Natural killer cell (primary cell): Measurements from ENCODE around the gene HOMER2. TPM values are rescaled to one million over a fixed set of nuclear protein-coding genes. Genes with fewer than 3 reads are reported as not detected.

Experiments used
- ATAC-seq, 3 donors: fragments of 150-1000 bp in 2 of 3; fragments of 200-7000 bp in 1 of 3; cut with Tn5 transposase; 1 replicate in 1 of 3; 2 replicates in 2 of 3; pipeline ENCODE4 v1.10.0; 2021; ENCODE audit warnings: mild to moderate bottlenecking in 2 of 3, moderate library complexity in 2 of 3
- DNase-seq, 2 donors: peaks; one replicate each; pipeline versions ENCODE4 v3.0.0 to v3.0.0-alpha.2; 2013 to 2021; ENCODE audit warnings: mixed read lengths in 1 of 2
- H3K27ac ChIP-seq: one replicate; pipeline ENCODE4 v1.5.1; 2013; ENCODE audit warnings: mild to moderate bottlenecking, low read length
- H3K27me3 ChIP-seq: one replicate; pipeline ENCODE4 v1.6.1; 2013; ENCODE audit warnings: low read length; ENCODE audit not compliant: control insufficient read depth, insufficient read depth
- H3K36me3 ChIP-seq: one replicate; pipeline ENCODE4 v1.6.1; 2013; ENCODE audit warnings: low read length; ENCODE audit not compliant: control insufficient read depth, insufficient read depth
- H3K4me1 ChIP-seq: one replicate; pipeline ENCODE4 v1.6.1; 2013; ENCODE audit warnings: low read length; ENCODE audit not compliant: control insufficient read depth, insufficient read depth
- H3K4me3 ChIP-seq: one replicate; pipeline ENCODE4 v1.5.1; 2013; ENCODE audit warnings: low read length
- H3K9me3 ChIP-seq: one replicate; pipeline ENCODE4 v1.6.1; 2013; ENCODE audit warnings: low read length; ENCODE audit not compliant: control insufficient read depth, insufficient read depth
- H3K27ac Mint-ChIP-seq, 2 donors: one replicate each; pipeline ENCODE4 v1.8.0; 2022; ENCODE audit warnings: mild to moderate bottlenecking in 2 of 2, mixed read lengths in 2 of 2, moderate library complexity in 1 of 2
- H3K27me3 Mint-ChIP-seq, 2 donors: one replicate each; pipeline ENCODE4 v1.8.0; 2022; ENCODE audit warnings: low read depth in 2 of 2, mixed read lengths in 2 of 2
- H3K36me3 Mint-ChIP-seq: one replicate; pipeline ENCODE4 v1.8.0; 2022; ENCODE audit warnings: mixed read lengths
- H3K4me1 Mint-ChIP-seq, 2 donors: one replicate each; pipeline ENCODE4 v1.8.0; 2022; ENCODE audit warnings: mixed read lengths in 2 of 2
- H3K4me3 Mint-ChIP-seq: one replicate; pipeline ENCODE4 v1.8.0; 2022; ENCODE audit warnings: mild to moderate bottlenecking, moderate library complexity, mixed read lengths
- H3K9me3 Mint-ChIP-seq, 2 donors: one replicate each; pipeline ENCODE4 v1.8.0; 2022; ENCODE audit warnings: mixed read lengths in 2 of 2
- CTCF ChIP-seq: fragments of 200-600 bp; IDR thresholded peaks from one replicate; pipeline ENCODE4 v1.8.0; 2022; ENCODE audit warnings: antibody characterized with exemption
- WGBS: methylation state at CpG from one replicate; pipeline ENCODE4 v1.1.7; 2013; ENCODE audit warnings: missing lambda C conversion rate; ENCODE audit not compliant: insufficient coverage; 5-methylcytosine and 5-hydroxymethylcytosine counted together
- intact Hi-C: fragments of 100-400 bp; cut with micrococcal nuclease; formaldehyde crosslinking; loops from one replicate; pipeline ENCODE4 v1.14.2; 2022
- total RNA-seq, 4 donors: library from RNA; stranded (reverse); fragments of 120-200 nt in 1 of 4; gene quantifications; one replicate each; pipeline versions ENCODE4 v1.2.3 to v1.2.4, GENCODE V29; 2013 to 2022

Gene HOMER2
- total RNA-seq, 3 donors from 2014 or later (not counting 1 experiment from before 2014, with no cell fraction given): 3.6 to 7.0 (median 4.0) TPM

DNA sequence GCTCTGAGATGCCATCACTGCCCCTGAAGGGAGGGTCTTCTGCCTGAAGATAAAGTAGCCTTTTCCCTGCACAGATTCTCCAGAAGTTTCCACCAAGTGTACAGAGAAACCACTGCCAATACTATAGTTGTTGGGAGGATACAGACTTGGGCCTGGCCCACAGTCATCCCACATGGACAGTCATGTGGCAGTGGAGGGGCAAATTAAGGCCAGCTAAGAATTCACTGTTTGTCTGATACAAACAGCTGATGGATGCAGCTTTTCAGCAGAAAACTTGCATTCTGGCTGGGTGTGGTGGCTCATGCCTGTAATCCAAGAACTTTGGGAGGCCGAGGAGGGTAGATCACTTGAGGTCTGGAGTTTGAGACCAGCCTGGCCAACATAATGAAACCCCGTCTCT lies 22.1 kb downstream of the HOMER2 start:
- Mint-ChIP-seq H3K9me3 (no peaks in the 10 kb centered on the region), H3K4me1 (peaks cover 0 to 11% of the 10 kb centered on the region in 2 donors), H3K27me3 (no peaks in the 10 kb centered on the region), H3K27ac (no peak overlapping the region), H3K4me3 (no peak overlapping the region), H3K36me3 (no peaks in the 10 kb centered on the region)
- ATAC-seq (no peak), DNase-seq (no peak)
- no peaks in the 10 kb centered on the region for H3K4me1 ChIP-seq
- H3K4me3 ChIP-seq: no peak overlapping the region
- no peaks in the 10 kb centered on the region for H3K27me3 ChIP-seq
- no peaks in the 10 kb centered on the region for H3K36me3 ChIP-seq
- TF ChIP-seq CTCF: no peak
- no peak overlapping the region for H3K27ac ChIP-seq
- WGBS: 92% methylated on average over 2 of the region's 2 CpGs
- no peaks in the 10 kb centered on the region for H3K9me3 ChIP-seq
- intact Hi-C loops: no loop called here

DNA sequence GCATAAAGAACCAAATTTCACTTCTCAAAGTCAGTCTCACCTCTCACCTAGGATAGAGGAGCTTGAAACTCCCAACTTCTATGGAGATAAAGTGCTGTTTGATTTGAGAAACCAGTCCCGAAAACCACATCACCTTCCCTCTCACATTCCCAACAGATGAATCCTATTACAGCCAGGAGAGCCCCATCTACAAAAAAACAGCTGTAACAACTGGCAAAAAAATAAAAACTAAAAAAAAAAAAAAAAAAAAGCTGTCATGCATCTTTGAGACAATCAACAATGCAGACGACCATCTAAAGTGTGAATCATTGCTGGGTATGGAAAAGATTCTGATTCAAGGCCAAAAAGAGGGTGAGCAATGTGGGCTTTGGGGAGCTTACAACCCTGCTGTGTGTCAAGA lies 23.8 kb downstream of the HOMER2 start:
- H3K4me3 ChIP-seq: no peak overlapping the region
- no peaks in the 10 kb centered on the region for H3K4me1 ChIP-seq
- ATAC-seq (no peak), DNase-seq (no peak)
- no peaks in the 10 kb centered on the region for H3K36me3 ChIP-seq
- no peaks in the 10 kb centered on the region for H3K9me3 ChIP-seq
- H3K27ac Mint-ChIP-seq: no peak overlapping the region
- no peak overlapping the region for H3K27ac ChIP-seq
- intact Hi-C loops: no loop called here
- no peak for TF ChIP-seq CTCF
- peaks cover 0 to 2% of the 10 kb centered on the region in 2 donors for H3K4me1 Mint-ChIP-seq
- no peaks in the 10 kb centered on the region for H3K27me3 Mint-ChIP-seq
- H3K9me3 Mint-ChIP-seq: no peaks in the 10 kb centered on the region
- WGBS: 73% methylated on average over 2 of the region's 2 CpGs
- H3K36me3 Mint-ChIP-seq: no peaks in the 10 kb centered on the region
- no peak overlapping the region for H3K4me3 Mint-ChIP-seq
- no peaks in the 10 kb centered on the region for H3K27me3 ChIP-seq

- intact Hi-C loops: no loop called here
- Mint-ChIP-seq H3K27ac (no peak overlapping the region), H3K27me3 (peaks cover 0 to 4% of the 10 kb centered on the region in 2 donors), H3K4me1 (no peaks in the 10 kb centered on the region), H3K9me3 (no peaks in the 10 kb centered on the region), H3K36me3 (no peaks in the 10 kb centered on the region), H3K4me3 (no peak overlapping the region)
- Histone ChIP-seq H3K27me3 (no peaks in the 10 kb centered on the region), H3K27ac (no peak overlapping the region), H3K9me3 (no peaks in the 10 kb centered on the region), H3K36me3 (no peaks in the 10 kb centered on the region), H3K4me1 (no peaks in the 10 kb centered on the region), H3K4me3 (no peak overlapping the region)
- WGBS: 90% methylated on average over 7 of the region's 7 CpGs
- ATAC-seq (no peak), DNase-seq (no peak)
- TF ChIP-seq CTCF: no peak
Measured at GRCh38 chr15:82923744-82924143, 28.8 kb downstream of the HOMER2 start.

DNA sequence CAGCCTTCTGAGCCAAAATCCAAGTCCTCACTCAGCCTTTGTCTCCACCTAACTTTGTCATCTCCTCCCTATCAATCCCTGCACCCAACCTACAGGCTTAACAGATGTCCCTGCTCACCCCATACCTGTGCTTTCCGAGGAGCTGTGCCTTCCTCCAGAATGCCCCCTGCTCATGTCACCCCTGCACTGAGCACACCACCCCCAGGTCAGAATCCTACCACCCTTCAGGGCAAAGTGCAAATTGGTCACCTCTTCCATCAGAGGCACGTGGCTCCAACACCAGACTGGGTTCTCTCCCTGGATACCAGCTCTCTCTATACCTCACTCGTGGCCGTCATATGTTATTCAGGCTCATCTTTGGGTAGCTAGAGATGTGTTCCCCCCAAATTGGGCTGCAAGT lies 29.8 kb downstream of the HOMER2 start:
- WGBS: 90% methylated on average over 4 of the region's 4 CpGs
- Histone ChIP-seq H3K27ac (no peak overlapping the region), H3K27me3 (no peaks in the 10 kb centered on the region), H3K9me3 (no peaks in the 10 kb centered on the region), H3K4me3 (no peak overlapping the region), H3K4me1 (no peaks in the 10 kb centered on the region), H3K36me3 (no peaks in the 10 kb centered on the region)
- ATAC-seq: no peak
- Mint-ChIP-seq H3K27me3 (peaks cover 0 to 4% of the 10 kb centered on the region in 2 donors), H3K4me1 (no peaks in the 10 kb centered on the region), H3K27ac (no peak overlapping the region), H3K36me3 (no peaks in the 10 kb centered on the region), H3K4me3 (no peak overlapping the region), H3K9me3 (no peaks in the 10 kb centered on the region)
- DNase-seq: no peak
- intact Hi-C loops: no loop called here
- no peak for TF ChIP-seq CTCF
